Measurements from ENCODE around the gene FAM185A.
"Not testable (repeated sequence)": the region's sequence is repeated elsewhere in the genome, so short reads cannot be mapped to it uniquely, and the experiment has no call there.

FAM185A gene

DNA sequence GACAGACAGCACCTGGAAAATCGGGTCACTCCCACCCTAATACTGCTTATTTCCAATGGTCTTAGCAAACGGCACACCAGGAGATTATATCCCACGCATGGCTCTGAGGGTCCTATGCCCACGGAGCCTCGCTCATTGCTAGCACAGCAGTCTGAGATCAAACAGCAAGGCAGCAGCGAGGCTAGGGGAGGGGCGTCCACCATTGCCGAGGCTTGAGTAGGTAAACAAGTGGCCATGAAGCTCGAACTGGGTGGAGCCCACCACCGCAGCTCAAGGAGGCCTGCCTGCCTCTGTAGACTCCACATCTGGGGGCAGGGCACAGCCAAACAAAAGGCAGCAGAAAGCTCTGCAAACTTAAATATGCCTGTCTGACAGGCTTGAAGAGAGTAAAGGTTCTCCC is 32.1 kb downstream of the FAM185A start:
- DNase-seq, result not testable (repeated sequence)

DNA sequence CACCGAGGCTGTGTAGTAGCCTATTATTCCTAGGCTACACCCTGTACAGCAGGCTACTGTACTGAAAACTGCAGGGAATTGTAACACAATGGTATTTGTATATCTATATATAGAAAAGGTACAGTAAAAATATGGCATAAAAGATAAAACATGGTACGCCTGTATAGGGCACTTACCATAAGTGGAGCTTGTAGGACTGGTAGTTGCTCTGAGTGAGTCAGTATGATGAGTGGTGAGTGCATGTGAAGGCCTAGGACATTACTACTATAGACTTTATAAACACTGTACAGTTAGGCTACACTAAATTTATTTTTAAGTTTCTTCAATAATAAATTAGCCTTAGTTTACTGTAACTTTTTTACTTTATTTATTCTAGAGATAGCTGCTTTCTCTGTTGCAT is 40.0 kb downstream of the FAM185A start:
- DNase-seq, result not testable (repeated sequence)

DNA sequence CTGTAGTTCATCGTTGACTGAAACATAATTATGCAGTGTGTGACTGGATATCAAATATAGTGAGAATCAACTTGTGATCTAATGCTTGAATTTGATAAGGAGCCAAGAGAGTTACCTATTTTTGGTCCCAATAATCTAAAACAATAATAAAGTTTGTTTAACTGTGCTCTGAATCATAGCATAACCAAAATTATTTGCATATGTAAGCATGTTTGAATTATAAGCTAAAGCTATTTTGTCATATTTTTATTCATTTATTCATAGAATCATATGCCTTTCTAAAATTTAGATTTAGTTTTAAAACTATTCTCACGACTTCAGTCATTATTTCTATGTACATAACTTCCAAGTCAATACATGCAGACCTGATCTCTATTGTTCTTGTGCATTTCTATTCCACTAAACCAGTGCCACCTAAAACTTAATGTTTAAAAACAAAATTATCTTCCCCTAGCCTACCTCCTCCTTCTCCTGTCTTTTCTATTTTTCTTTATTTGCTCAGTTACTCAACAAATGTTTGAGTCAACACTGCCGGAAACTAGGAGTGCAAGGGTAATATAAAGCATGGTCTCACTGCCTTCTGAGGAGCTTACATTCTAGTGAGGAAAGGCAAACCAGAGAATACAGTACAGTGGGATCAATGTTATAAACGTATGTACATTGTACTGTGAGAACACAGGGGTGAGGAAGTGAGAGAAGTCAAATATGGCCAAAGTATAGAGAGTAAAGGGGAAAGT is 41.7 kb downstream of the FAM185A start:
- DNase-seq, result not testable (repeated sequence)

DNA sequence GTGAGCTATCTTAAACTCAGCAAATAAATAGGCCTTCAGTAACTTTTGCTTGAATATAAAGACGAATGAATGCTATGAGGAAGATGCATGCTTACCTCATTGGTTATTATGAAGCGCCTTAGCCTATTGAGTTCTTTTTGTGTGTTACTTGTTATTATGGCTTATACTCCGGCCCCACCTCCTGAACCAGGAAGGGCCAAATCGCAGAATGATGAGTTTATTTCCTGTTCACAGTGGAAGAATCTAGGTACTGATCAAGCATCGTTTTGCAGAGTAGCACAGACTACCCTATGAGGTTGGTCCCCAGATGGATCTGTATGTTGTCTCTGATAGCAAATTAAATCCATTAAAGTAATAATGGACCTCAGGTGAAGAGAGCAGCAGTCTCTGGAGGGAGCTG is 42.6 kb downstream of the FAM185A start:
- DNase-seq, result not testable (repeated sequence)

DNA sequence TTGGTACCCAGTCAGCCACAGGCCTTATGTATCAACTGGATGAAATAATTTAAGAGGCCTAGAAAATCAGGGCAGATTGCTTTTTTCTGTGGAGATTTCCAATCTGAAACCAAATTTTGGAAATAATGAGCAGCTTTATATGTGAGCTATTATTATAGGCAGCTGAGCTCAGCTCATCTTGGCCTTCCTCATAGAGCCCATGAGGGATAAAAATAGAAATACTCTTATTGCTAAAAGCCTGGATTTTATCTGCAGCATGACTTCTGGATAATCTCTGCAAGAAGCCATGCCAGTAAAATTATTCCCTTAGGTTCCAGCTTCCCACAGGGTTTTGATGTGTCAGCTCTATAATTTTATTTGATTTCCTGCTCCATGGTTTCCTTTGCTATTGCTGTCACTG is 43.0 kb downstream of the FAM185A start:
- DNase-seq, result not testable (repeated sequence)

DNA sequence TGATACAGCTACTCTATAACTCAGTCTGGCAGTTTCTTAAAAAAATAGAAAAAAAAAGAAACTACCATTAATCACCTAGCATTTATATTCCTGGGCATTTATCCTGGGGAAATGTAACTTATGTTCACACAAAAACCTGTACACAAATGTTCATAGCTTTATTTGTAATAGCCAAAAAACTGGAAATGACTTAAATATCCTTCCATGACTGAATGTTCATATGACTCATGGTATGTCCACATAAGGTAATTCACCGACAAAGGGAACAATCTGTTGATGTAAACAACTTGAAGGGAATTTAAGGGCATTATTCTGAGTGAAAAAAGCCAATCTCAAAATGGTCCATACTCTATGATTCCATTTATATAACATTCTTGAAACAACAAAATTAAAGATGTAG is 45.8 kb downstream of the FAM185A start:
- not testable (repeated sequence) for DNase-seq

DNA sequence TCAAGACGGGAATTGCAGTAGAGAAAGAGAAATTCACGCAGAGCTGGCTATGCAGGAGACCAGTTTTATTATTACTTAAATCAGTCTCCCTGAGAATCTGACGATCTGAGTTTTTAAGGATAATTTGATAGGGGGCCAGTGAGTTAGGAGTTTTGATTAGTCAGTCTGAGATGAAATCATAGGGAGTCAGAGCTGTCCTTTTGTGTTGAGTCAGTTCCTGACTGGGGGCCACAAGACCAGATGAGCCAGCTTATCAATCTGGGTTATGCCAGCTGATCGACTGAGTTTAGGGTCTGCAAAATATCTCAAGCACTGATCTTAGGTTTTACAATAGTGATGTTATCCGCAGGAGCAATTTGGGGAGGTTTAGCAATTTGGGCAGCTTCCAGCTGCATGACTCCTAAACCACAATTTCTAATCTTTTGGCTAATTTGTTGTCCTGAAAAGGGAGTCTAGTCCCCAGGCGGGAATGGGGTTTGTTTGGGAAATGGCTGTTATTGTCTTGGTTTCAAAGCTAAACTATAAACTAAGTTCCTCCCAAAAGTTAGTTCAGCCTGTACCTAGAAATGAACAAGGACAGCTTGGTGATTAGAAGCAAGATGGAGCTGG is 47.3 kb downstream of the FAM185A start:
- DNase-seq, result not testable (repeated sequence)

DNA sequence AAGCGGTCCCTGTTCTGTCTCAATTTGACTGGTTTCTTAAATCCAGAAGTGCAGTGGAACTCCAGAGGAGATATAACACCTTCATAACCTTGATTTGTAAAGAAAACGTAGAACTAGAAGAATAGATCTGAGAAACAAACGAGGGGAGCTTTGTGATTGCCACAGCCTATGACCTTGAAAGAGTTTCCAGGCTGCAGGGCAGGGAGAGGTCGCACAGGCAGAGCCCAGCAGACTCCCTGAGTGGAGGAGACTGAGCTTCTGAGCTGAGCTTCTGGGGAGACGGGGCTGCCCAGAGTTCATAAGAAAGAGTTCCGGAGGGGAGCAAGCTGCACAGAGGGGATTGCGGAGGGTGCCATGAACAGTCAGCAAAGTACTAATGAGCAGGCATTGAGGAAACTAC is 57.8 kb downstream of the FAM185A start:
- DNase-seq, result no peak

DNA sequence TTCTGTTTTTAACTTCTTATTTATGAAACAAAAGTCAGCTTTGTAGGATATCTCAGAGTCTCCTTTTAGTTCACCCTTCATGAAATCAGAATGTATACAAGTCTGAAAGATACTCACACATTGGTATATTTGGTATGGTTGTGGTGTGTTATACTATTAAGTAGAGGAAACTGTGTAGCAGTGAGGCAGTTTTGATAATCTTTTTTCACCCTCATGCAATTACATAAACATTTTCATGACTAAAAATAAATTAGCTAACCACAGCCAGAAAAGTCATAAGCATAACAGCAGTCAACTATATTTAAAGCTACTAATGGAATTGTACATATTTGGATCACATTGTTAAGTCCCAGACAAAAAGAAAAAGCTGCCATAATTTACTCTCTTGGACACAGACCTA is 62.1 kb downstream of the FAM185A start:
- no peak for DNase-seq

DNA sequence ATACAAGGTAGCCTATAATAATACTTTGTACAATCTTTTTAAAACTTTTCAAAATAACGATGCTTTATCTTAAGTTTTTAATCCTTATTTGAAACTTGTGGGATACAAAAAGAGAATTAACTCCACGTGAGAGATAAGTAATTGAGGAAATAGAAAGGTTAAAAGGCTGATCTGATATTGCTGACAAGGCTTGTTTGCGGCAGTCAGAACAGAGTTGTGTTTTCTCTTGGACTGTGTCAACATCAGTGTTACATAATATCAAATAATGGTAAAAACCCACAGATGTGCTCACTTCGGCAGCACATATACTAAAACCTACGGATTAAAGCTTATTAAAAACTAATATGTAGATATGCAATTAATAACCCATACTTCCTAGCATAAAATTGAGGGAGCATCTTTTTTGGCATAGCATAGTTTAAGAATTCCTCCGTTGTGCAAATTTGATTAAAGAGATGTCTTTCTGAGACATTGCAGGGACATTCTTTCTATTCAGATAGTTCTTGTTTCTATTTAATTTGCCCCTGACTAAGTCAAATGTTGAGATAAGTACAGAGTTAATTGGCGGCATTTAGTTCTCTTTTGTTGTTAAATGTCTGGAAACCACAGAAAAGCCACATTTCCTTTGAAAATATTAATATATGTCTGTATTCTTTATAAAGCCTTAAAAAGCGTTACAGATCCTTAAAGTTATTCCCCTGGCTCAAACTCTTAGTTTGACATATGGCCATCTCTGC is 63.3 kb downstream of the FAM185A start:
- DNase-seq, result no peak

DNA sequence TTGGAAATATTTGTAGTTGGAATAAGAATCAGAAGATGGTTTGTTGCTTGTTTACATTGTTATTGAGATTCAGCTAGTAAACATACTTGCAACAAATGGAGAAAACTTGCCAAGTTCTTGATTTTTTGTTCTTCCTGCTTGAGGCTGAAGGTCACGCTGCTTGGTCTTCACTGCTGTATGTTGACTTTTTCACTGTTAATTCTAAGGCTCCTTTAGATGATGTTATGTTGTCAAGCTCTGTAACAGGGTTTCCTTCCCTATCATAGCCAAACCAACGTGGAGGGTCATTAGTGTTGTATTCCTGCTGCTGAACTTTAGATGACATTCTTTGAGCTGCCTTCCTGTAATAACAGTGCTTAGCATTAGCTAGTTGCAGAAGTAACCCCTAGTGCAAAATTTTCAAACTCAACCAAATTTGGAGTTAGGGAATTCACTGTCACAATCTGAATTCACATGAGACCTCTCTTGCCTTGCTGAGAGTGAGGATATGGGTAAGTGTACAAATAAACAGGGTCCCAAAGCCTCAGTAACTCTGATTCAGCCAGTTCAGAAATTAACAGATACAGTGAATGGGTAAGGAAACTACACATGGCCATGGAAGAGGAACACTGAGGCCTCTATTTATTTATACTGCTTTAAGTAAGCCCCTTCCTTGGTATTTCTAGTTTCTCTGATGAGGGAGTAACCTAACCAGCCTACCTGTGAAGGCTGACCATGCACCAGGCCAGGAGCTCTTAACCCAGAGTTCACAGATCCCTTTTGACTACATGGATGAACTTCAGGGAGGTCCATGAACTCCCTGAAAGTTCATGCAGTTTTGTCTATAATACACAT is 64.6 kb downstream of the FAM185A start:
- DNase-seq, result no peak

DNA sequence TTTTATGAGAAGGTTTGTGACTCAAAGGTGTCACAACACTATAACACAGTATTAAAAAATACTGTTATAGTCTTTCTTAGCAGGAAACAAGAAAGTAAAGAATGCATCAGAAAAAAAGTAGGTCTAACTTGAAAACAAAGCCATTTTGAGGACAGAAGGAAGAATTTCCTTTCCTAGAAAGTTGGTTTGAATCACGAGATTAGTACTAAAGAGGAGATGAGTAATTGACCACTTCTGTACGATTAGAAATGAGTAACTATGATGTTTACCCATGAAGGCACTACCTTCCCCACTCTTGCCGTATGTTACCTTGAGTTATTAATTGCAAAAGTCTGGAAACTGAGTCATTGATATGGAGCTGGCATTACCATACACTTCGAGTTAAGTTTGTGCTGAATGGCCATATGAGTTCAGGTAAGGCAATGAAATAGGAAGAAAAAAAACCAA is 65.2 kb downstream of the FAM185A start:
- DNase-seq, result no peak

DNA sequence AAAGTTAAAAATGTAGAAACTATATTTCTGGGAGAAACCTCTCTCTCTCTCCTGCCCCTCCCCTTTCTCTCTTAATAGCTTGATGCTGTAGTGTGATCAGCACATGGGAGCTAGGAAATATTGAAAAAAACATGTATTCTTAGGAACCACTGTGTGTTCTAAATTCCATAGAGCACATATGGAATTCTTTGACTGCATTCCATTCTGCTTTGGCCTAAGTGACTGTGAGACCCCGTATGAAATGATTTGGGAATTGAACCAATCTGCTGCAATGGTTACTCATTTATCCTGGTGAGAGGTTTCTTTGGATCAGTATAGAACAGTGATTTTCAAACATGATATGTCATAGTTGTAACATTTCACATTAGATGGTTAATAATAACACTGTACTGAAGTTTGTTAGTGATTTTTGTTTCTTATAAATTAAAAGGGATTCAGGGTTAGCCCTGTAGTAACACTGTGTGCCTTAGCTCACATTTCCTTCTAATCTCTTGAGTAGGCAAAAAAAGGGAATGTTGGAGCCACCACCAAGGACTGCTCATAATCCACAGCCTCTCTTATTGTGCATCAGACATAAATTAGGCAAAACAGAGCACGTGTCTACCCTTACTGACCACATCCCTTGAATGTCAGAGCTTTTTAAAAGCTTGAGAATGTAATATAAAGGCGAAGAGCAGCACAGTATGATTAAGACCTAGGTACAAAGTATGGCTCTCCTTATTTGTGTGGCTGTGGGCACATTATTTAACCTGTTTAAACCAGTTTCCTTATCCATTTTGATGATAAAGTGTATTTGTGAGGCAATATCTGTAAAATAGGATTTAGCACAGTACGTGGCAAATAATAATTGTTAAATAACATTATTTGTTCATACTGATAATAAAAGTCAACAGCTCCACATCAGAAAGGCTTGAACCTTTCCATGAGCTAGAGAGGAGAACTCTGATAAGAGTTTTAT is 69.1 kb downstream of the FAM185A start:
- DNase-seq, result no peak

DNA sequence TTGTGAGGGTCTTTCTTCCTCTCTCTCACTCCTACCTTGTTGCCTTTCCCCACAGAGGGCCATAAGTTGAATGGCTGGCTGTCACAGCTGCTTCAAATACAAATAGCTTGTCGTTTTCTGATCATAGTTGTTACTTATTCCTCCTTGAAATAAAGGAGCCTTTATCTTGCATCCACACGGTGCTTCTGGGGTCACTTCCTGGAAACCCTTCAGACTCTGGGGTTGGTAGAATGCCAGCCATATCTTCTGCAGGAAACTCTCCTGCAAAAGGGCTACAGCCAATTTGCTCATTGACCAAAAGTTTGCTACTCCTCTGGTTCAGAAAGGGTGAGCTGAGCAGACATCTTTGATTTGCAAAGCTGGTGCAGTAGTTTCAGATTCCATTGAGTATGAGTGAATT is 70.4 kb downstream of the FAM185A start:
- no peak for DNase-seq

DNA sequence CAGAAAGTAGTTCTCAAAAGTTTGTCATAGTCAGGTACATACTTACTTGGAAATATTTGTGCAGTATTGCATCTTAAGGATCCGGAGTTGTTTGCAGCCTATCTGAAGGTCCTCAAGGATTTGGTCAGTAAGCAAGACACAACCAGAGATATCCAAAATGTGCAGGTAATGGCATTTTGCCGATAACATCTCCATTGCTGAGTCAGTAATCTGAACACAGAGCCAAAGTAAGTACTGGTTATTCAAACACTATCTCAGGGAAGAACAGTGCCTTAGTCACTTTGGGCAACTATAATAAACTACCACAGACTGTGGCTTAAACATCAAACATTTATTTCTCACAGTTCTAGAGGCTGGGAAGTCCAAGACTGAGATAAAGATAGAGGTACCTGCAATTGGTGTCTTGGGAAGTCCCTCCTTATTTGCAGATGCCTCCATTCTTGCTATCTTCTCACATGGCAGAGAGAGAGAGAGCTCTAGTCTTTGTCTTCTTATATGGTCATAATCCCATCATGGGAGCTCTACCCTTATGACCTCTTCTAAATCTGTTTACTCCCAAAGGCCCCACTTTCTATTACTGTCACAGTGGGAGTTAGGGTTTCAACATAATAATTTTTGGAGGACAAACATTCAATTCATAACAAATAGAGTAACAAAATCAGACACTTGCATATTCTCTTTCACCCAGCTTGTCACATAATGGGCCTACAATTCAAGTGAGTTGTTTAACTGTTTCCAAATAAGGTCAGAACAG is 73.4 kb downstream of the FAM185A start:
- no peak for DNase-seq

DNA sequence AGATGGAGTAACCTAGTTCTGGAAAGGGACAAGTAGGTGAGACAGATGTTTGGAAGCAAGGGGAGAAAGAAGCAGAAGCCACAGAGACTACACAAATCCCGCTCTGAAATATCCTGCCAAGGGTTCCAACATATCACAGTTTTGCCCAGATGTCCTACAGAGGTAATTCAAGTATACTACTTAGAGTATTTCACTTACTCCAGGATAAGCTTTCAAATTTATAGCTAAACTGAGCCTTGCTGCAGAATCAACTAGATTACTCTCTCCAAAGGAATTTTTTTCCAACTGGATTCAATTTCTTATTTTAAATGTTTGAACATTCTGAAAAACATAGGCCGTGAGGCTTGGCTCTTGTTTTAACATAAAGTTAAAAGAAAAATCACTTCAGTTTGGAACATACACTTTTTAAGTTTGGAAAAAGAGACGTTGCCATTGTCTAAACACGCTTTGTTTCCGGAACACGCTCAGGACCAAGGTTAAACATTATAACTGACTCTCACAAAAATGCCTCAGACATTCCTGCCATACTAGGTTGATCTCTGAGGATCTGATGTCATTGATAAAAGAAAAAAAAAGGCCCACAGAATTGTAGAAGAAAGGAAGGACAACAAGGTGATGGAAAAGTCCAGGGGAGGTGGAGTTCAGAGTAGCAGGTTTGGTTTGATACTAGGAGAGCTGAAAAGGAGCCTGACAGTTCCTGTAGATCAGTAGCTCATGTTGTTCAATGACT is 74.8 kb downstream of the FAM185A start:
- no peak for DNase-seq

DNA sequence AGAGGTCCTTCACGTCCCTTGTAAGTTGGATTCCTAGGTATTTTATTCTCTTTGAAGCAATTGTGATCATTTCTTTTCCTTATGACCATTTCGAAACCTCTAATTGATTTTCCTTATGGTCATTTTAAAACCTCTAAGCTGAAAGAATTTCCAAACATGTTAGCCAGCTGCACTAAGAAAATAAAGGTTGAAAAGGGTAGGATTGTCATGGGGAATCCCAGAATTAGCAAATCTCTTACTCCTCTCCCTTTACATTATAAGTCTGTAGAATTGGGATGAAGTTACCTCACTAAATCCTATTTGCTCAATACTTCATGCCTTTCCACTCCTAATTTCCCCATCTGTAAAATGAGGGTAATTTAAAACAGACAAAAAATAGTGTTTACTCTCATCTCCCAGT is 79.5 kb downstream of the FAM185A start:
- no peak for DNase-seq

DNA sequence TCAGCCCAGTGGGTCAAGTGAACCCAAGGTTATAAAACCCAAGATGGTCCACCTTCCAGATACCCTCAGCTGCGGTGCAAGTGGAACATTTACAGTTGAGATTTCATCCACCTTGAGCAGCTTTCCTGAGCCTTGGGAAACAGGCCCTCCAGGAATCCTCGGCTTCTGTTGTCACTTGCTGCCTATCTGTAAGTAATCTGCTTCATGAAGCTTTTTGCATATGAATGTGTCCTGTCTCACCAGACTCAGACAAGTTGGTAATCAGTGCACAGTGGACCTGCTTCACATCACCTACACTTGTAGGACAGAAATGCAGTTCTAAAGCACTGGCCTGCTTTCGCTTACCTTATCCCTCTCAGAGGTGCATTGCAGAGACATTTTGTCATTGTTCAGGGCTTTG is 80.3 kb downstream of the FAM185A start:
- DNase-seq, result no peak

DNA sequence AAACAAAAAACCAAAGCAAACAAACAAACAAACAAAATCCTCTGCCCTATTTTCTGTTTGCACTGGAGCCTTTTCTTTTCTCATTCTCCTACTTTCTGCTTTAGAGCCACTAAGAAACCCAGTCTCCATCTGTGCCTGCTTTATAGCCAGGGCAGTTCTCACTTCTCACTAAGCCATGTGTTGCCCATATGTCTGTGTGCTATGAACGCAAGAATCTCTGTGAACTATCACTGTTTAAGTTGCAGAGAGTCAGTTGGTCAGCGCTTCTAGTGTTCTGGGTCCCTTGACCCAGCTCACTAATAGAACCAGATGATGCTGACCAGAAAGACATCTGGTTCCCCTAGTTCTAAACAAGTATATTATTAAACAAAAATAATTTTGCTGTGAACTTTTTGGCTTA is 81.4 kb downstream of the FAM185A start:
- no peak for DNase-seq

DNA sequence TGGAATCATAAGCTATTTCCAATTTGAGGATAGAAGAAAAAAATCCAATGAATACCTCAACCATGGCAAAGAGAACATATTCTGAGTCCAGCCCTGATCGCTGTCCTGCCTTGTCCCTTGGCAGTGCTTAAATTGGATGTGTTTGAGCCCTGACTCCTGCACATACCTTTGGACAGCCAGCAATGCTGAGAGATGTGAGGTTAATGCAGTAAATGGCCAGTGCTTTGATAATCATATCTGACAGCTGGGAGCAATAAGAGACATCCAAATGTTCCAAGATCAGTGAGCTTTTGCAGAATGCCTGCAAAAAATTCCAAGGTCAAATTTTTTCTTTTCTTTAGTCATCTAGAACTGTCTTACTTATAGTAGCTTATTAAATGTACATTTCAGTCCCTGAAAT is 83.9 kb downstream of the FAM185A start:
- no peak for DNase-seq
